Breast epithelium (tissue), 3 donors: ENCODE measurements around the gene P2RY13.

Experiments used
- POLR2A ChIP-seq: fragments of 450-650 bp; IDR thresholded peaks from one replicate; pipeline ENCODE4 v1.6.1; 2016; ENCODE audit warnings: antibody characterized with exemption, mild to moderate bottlenecking, moderate library complexity
- TF ChIP-seq, protein P1 (sequence below), 3 donors: fragments of 450-650 bp; IDR thresholded peaks; one replicate each; pipeline ENCODE4 v1.5.1; 2016 to 2017; ENCODE audit warnings: antibody characterized with exemption in 3 of 3, mild to moderate bottlenecking in 3 of 3, moderate library complexity in 3 of 3

DNA sequence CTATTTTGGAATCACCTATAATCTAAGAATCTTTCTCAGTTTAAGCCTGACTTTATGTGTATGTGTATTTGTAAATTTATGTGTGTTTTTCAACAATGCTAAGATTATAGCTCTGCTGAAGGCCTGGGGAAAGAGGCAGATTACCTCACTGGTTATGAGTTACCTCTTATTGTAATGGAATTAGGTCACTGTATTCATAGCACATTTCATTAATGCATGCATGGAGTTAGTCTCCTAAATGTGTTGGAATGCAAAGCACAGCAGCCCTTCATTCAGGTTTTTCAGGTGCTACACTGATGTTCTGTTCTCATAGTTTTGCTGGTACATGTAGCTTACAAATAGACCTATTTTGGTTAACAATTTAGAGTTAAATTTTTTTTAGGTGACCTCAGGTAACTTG is 22.2 kb downstream of the P2RY13 start:
- TF ChIP-seq, protein P1, sequence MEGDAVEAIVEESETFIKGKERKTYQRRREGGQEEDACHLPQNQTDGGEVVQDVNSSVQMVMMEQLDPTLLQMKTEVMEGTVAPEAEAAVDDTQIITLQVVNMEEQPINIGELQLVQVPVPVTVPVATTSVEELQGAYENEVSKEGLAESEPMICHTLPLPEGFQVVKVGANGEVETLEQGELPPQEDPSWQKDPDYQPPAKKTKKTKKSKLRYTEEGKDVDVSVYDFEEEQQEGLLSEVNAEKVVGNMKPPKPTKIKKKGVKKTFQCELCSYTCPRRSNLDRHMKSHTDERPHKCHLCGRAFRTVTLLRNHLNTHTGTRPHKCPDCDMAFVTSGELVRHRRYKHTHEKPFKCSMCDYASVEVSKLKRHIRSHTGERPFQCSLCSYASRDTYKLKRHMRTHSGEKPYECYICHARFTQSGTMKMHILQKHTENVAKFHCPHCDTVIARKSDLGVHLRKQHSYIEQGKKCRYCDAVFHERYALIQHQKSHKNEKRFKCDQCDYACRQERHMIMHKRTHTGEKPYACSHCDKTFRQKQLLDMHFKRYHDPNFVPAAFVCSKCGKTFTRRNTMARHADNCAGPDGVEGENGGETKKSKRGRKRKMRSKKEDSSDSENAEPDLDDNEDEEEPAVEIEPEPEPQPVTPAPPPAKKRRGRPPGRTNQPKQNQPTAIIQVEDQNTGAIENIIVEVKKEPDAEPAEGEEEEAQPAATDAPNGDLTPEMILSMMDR (IDR thresholded peaks at IDR 0.05): no peak
- no peak for TF ChIP-seq POLR2A
